Subcutaneous abdominal adipose tissue (tissue), 5 donors: ENCODE measurements around the gene MMUT.

Source experiments
- H3K27ac ChIP-seq: one replicate; pipeline ENCODE4 v1.7.0; 2013; ENCODE audit warnings: low read depth, mild to moderate bottlenecking, inconsistent platforms, low read length, moderate library complexity
- H3K27me3 ChIP-seq, 5 donors: one replicate each; pipeline ENCODE4 v1.7.0; 2013; ENCODE audit warnings: low read length in 5 of 5, inconsistent platforms in 1 of 5; ENCODE audit not compliant: control insufficient read depth in 5 of 5, insufficient read depth in 4 of 5
- H3K36me3 ChIP-seq, 5 donors: one replicate each; pipeline ENCODE4 v1.7.0; 2013; ENCODE audit warnings: low read length in 5 of 5; ENCODE audit not compliant: control insufficient read depth in 5 of 5, insufficient read depth in 5 of 5
- H3K4me1 ChIP-seq, 5 donors: one replicate each; pipeline ENCODE4 v1.7.0; 2013; ENCODE audit warnings: low read length in 5 of 5, mild to moderate bottlenecking in 3 of 5, moderate library complexity in 1 of 5; ENCODE audit not compliant: control insufficient read depth in 5 of 5, insufficient read depth in 5 of 5
- H3K4me3 ChIP-seq, 5 donors: one replicate each; pipeline ENCODE4 v1.7.0; 2013; ENCODE audit warnings: low read length in 5 of 5, low read depth in 1 of 5
- H3K9ac ChIP-seq, 5 donors: one replicate each; pipeline ENCODE4 v1.7.0; 2013; ENCODE audit warnings: low read length in 5 of 5, mild to moderate bottlenecking in 4 of 5, moderate library complexity in 3 of 5
- H3K9me3 ChIP-seq, 5 donors: one replicate each; pipeline ENCODE4 v1.7.0; 2013; ENCODE audit warnings: low read length in 5 of 5; ENCODE audit not compliant: control insufficient read depth in 5 of 5
- donor health status: healthy.
- donor health status: healthy.
- donor health status: healthy.
- donor health status: healthy.
- donor health status: healthy.

MMUT gene

GRCh38 chr6:49384904-49385303 is 78.1 kb downstream of the MMUT start:
- Histone ChIP-seq H3K9me3 (no peaks in the 10 kb centered on the region), H3K27ac (no peak overlapping the region), H3K4me1 (no peaks in the 10 kb centered on the region), H3K9ac (no peak overlapping the region), H3K36me3 (no peaks in the 10 kb centered on the region), H3K4me3 (no peak overlapping the region), H3K27me3 (no peaks in the 10 kb centered on the region)
